Transverse colon (tissue), 4 donors: ENCODE measurements around the gene STK32C. TPM values are rescaled to one million over a fixed set of nuclear protein-coding genes. Genes with fewer than 3 reads are reported as not detected.

Experiments
- DNase-seq: peaks from one replicate; pipeline ENCODE4 v3.0.0-alpha.2; 2019
- H3K27ac ChIP-seq, 4 donors: fragments of 200-600 bp; sonication (generic); 2 replicates each; pipeline ENCODE4 v1.5.1; 2016 to 2018; ENCODE audit warnings: inconsistent platforms in 4 of 4
- H3K27me3 ChIP-seq: fragments of 200-600 bp; sonication (generic); 2 replicates; pipeline ENCODE4 v1.5.1; 2017; ENCODE audit warnings: inconsistent platforms
- H3K36me3 ChIP-seq, 4 donors: fragments of 200-600 bp; sonication (generic); 2 replicates each; pipeline ENCODE4 v1.5.1; 2017 to 2019; ENCODE audit warnings: inconsistent platforms in 4 of 4
- H3K4me1 ChIP-seq, 4 donors: fragments of 200-600 bp; sonication (generic); 2 replicates each; pipeline ENCODE4 v1.5.1; 2017 to 2020; ENCODE audit warnings: inconsistent platforms in 4 of 4
- H3K4me3 ChIP-seq, 4 donors: fragments of 200-600 bp; sonication (generic); 1 replicate in 1 of 4; 2 replicates in 3 of 4; pipeline versions ENCODE4 v1.5.1 to v1.6.1; 2017 to 2019; ENCODE audit warnings: inconsistent platforms in 4 of 4
- H3K9me3 ChIP-seq, 2 donors: fragments of 200-600 bp; sonication (generic); 2 replicates each; pipeline ENCODE4 v1.5.1; 2017 to 2019; ENCODE audit warnings: inconsistent platforms in 2 of 2
- CTCF ChIP-seq, 5 experiments: fragments of 200-600 bp in 3 of 5; fragments of 450-650 bp in 2 of 5; sonication (generic) in 3 of 5; IDR thresholded peaks; 1 replicate in 2 of 5; 2 replicates in 3 of 5; pipeline ENCODE4 v1.5.1; 2016 to 2017; ENCODE audit warnings: antibody characterized with exemption in 5 of 5, inconsistent platforms in 3 of 5, mild to moderate bottlenecking in 2 of 5, moderate library complexity in 1 of 5
- EP300 ChIP-seq: sonication (generic); formaldehyde crosslinking; IDR thresholded peaks from one replicate; pipeline ENCODE4 v1.6.1; 2017; ENCODE audit warnings: antibody characterized with exemption, low read depth
- POLR2A ChIP-seq: fragments of 450-650 bp; IDR thresholded peaks from one replicate; pipeline ENCODE4 v1.6.1; 2016; ENCODE audit warnings: antibody characterized with exemption, mild to moderate bottlenecking, moderate library complexity
- POLR2AphosphoS5 ChIP-seq, 3 donors: sonication (generic); formaldehyde crosslinking; IDR thresholded peaks; one replicate each; pipeline ENCODE4 v1.6.1; 2016; ENCODE audit warnings: antibody characterized with exemption in 3 of 3
- WGBS, 2 donors: methylation state at CpG; one replicate each; pipeline ENCODE4 v1.1.5; 2018; ENCODE audit warnings: low coverage in 1 of 2; 5-methylcytosine and 5-hydroxymethylcytosine counted together
- in situ Hi-C, 4 donors: fragments of 200-750 bp; cut with MboI; loops; one replicate each; pipeline versions ENCODE4 v1.15.0 to v1.15.1; 2017; ENCODE audit warnings: low sequenced_read_pairs in 3 of 4, low pct_ligation_motif_present in 1 of 4, low pct_unique_long_range_greater_than_20kb in 1 of 4
- intact Hi-C: fragments of 100-400 bp; cut with DNase I; formaldehyde crosslinking; loops from one replicate; pipeline ENCODE4 v1.15.1; 2023; ENCODE audit warnings: low total_unique reads
- total RNA-seq, 4 donors: library from RNA; depleted of rRNA; stranded (reverse); fragments of >200 nt; gene quantifications; one replicate each; pipeline ENCODE4 v1.1.0, GENCODE V29; 2016

Gene STK32C
- total RNA-seq, 4 donors from 2014 or later, result 2.2 to 7.8 (median 3.7) TPM; not detected in 1

- WGBS, 2 donors, result 57 to 63% methylated on average over 3 to 4 of the region's 4 CpGs
Observed at GRCh38 chr10:132213917-132214316, 93.8 kb downstream of the STK32C start.

GRCh38 chr10:132212816-132213215, 94.9 kb downstream of the STK32C start:
- intact Hi-C loops, result no loop called here
- Histone ChIP-seq H3K4me1 (no peaks in the 10 kb centered on the region), H3K27me3 (no peaks in the 10 kb centered on the region), H3K36me3 (no peaks in the 10 kb centered on the region), H3K4me3 (no peak overlapping the region), H3K9me3 (peaks cover 0 to 5% of the 10 kb centered on the region in 2 donors), H3K27ac (no peak overlapping the region)
- TF ChIP-seq EP300 (no peak), POLR2A (no peak), CTCF (IDR thresholded peaks at IDR 0.05) (no peak), POLR2AphosphoS5 (IDR thresholded peaks at IDR 0.05) (no peak)
- WGBS, 2 donors, result 96% methylated on average over 9 of the region's 9 CpGs; no CpG with 5 or more reads in 1 of the 2 donors
- no peak for DNase-seq
- in situ Hi-C loops, result loop anchor here in 1 of 4 donors (10.0 to 25.0 kb wide), 2 partner anchors 152 to 249 kb away; no protein-coding TSS in a partner anchor

More at GRCh38 chr10:132213917-132214316, 93.8 kb downstream of the STK32C start:
- in situ Hi-C loops (loop anchor here in 1 of 4 donors (10.0 to 25.0 kb wide), 2 partner anchors 151 to 248 kb away; no protein-coding TSS in a partner anchor), intact Hi-C loops (no loop called here)
- peaks cover 0 to 5% of the 10 kb centered on the region in 2 donors for H3K9me3 ChIP-seq
- no peak overlapping the region for H3K27ac ChIP-seq
- no peaks in the 10 kb centered on the region for H3K4me1 ChIP-seq
- no peaks in the 10 kb centered on the region for H3K27me3 ChIP-seq
- no peak for DNase-seq
- TF ChIP-seq POLR2AphosphoS5 (IDR thresholded peaks at IDR 0.05) (no peak), POLR2A (no peak), CTCF (IDR thresholded peaks at IDR 0.05) (no peak), EP300 (no peak)
- H3K36me3 ChIP-seq, result no peaks in the 10 kb centered on the region
- H3K4me3 ChIP-seq, result no peak overlapping the region

GRCh38 chr10:132211246-132211645, 96.5 kb downstream of the STK32C start:
- H3K27me3 ChIP-seq, result no peaks in the 10 kb centered on the region
- 88% methylated on average over 14 of the region's 14 CpGs; no CpG with 5 or more reads in 1 of the 2 donors for WGBS, 2 donors
- intact Hi-C loops, result no loop called here

GRCh38 chr10:132210766-132211165, 97.0 kb downstream of the STK32C start:
- TF ChIP-seq CTCF (IDR thresholded peaks at IDR 0.05), result no peak
- no peak for TF ChIP-seq POLR2A
- no peak for TF ChIP-seq POLR2AphosphoS5 (IDR thresholded peaks at IDR 0.05)
- no peak for TF ChIP-seq EP300
- intact Hi-C loops, result no loop called here
- no peak overlapping the region for H3K4me3 ChIP-seq
- no peaks in the 10 kb centered on the region for H3K4me1 ChIP-seq
- no peak overlapping the region for H3K27ac ChIP-seq
- no peaks in the 10 kb centered on the region for H3K36me3 ChIP-seq
- WGBS, 2 donors, result 83 to 89% methylated on average over 6 to 14 of the region's 14 CpGs
- peaks cover 0 to 3% of the 10 kb centered on the region in 2 donors for H3K9me3 ChIP-seq
- in situ Hi-C loops, result loop anchor here in 1 of 4 donors (10.0 to 25.0 kb wide), 2 partner anchors 154 to 252 kb away; no protein-coding TSS in a partner anchor
- no peaks in the 10 kb centered on the region for H3K27me3 ChIP-seq
- no peak for DNase-seq

More at GRCh38 chr10:132211246-132211645, 96.5 kb downstream of the STK32C start:
- in situ Hi-C loops, result loop anchor here in 1 of 4 donors (10.0 to 25.0 kb wide), 2 partner anchors 154 to 251 kb away; no protein-coding TSS in a partner anchor
- Histone ChIP-seq H3K4me1 (no peaks in the 10 kb centered on the region), H3K27ac (no peak overlapping the region), H3K4me3 (no peak overlapping the region), H3K9me3 (peaks cover 0 to 3% of the 10 kb centered on the region in 2 donors), H3K36me3 (no peaks in the 10 kb centered on the region)
- TF ChIP-seq POLR2AphosphoS5 (IDR thresholded peaks at IDR 0.05), result no peak
- TF ChIP-seq POLR2A, result no peak
- TF ChIP-seq CTCF (IDR thresholded peaks at IDR 0.05), result no peak
- no peak for TF ChIP-seq EP300
- DNase-seq, result no peak
